Endothelial cell of umbilical vein (primary cell): Measurements from ENCODE around the gene SMCHD1. TPM values are rescaled to one million over a fixed set of nuclear protein-coding genes. Genes with fewer than 3 reads are reported as not detected.

Experiments
- BruUV-seq: library from RNA; stranded (reverse); fragments of 400-500 nt; replicated peaks from 2 replicates; lab custom pipeline; 2021; lab: Mats Ljungman, UMichigan
- CTCF ChIA-PET: fragments of 300-600, 350-600 bp; sonication (Branson Sonifier 250); formaldehyde crosslinking; loops from one replicate; lab custom pipeline; 2021; ENCODE audit warnings: antibody characterized with exemption, inconsistent platforms; lab: Charles Lee
- POLR2A ChIA-PET: fragments of 300-600, 350-600 bp; sonication (Branson Sonifier 250); formaldehyde crosslinking; loops from one replicate; lab custom pipeline; 2021; ENCODE audit warnings: antibody characterized with exemption, inconsistent platforms; lab: Charles Lee
- DNase-seq: peaks from one replicate; pipeline ENCODE4 v3.0.0-alpha.2; 2011; ENCODE audit warnings: low read depth, low spot score
- FAIRE-seq: peaks from 2 replicates; lab custom pipeline; 2011; peaks lifted over from hg19 to GRCh38; lab: Jason Lieb, UNC
- H2AFZ ChIP-seq: 2 replicates; pipeline ENCODE4 v1.6.0; 2012; ENCODE audit warnings: low read depth, low read length, control low read depth, inconsistent platforms
- H3K27ac ChIP-seq: 2 replicates; pipeline ENCODE4 v1.5.1; 2011; ENCODE audit warnings: low read depth, mild to moderate bottlenecking, control low read depth, low read length, moderate library complexity; ENCODE audit not compliant: insufficient read depth
- H3K27me3 ChIP-seq, 2 experiments: 2 replicates each; pipeline versions ENCODE4 v1.6.0 to v1.6.1; 2011; ENCODE audit warnings: low read length in 2 of 2, mixed read lengths in 1 of 2; ENCODE audit not compliant: control insufficient read depth in 2 of 2, insufficient read depth in 2 of 2
- H3K36me3 ChIP-seq, 2 experiments: 2 replicates in 1 of 2; 3 replicates in 1 of 2; pipeline ENCODE4 v1.5.1; 2011; ENCODE audit warnings: low read length in 2 of 2, mild to moderate bottlenecking in 1 of 2, moderate library complexity in 1 of 2; ENCODE audit not compliant: control insufficient read depth in 2 of 2, insufficient read depth in 2 of 2; ENCODE audit errors: extremely low read depth in 1 of 2
- H3K4me1 ChIP-seq: 3 replicates; pipeline ENCODE4 v1.5.1; 2011; ENCODE audit warnings: mild to moderate bottlenecking, low read length; ENCODE audit not compliant: control insufficient read depth, insufficient read depth; ENCODE audit errors: extremely low read depth
- H3K4me2 ChIP-seq: 2 replicates; pipeline ENCODE4 v1.6.1; 2011; ENCODE audit warnings: low read length, control low read depth, mixed read lengths; ENCODE audit not compliant: insufficient read depth
- H3K4me3 ChIP-seq, 3 experiments: fragments of 200-600 bp in 1 of 3; sonication (generic), shearing (Covaris generic) in 1 of 3; replicated peaks in 1 of 3; 2 replicates each; pipeline ENCODE4 v1.5.1; 2011 to 2016; ENCODE audit warnings: control low read depth in 3 of 3, low read length in 3 of 3, mild to moderate bottlenecking in 2 of 3, inconsistent platforms in 1 of 3, low read depth in 1 of 3, moderate library complexity in 1 of 3; ENCODE audit not compliant: insufficient read depth in 1 of 3
- H3K79me2 ChIP-seq: 2 replicates; pipeline ENCODE4 v1.6.0; 2012; ENCODE audit warnings: low read length, inconsistent platforms; ENCODE audit not compliant: control insufficient read depth, insufficient read depth
- H3K9ac ChIP-seq: replicated peaks from 2 replicates; pipeline ENCODE3; 2011; ENCODE audit warnings: low read length, control low read depth; ENCODE audit not compliant: insufficient read depth; ENCODE audit errors: extremely low read depth
- H3K9me1 ChIP-seq: replicated peaks from 3 replicates; pipeline ENCODE4 v1.6.0; 2011; ENCODE audit warnings: mild to moderate bottlenecking, low read length; ENCODE audit not compliant: control insufficient read depth, insufficient read depth; ENCODE audit errors: extremely low read depth
- H3K9me3 ChIP-seq: replicated peaks from 2 replicates; pipeline ENCODE4 v1.5.1; 2012; ENCODE audit warnings: low read length, inconsistent platforms; ENCODE audit not compliant: control insufficient read depth, insufficient read depth
- H4K20me1 ChIP-seq: replicated peaks from 2 replicates; pipeline ENCODE3; 2011; ENCODE audit warnings: mild to moderate bottlenecking, low read length; ENCODE audit not compliant: control insufficient read depth, insufficient read depth; ENCODE audit errors: extremely low read depth
- EZH2 ChIP-seq: IDR thresholded peaks from 2 replicates; pipeline ENCODE4 v1.6.1; 2012; ENCODE audit warnings: borderline replicate concordance, low read depth, mild to moderate bottlenecking, moderate library complexity, low read length, inconsistent platforms; ENCODE audit not compliant: severe bottlenecking
- FOS ChIP-seq: IDR thresholded peaks from 2 replicates; pipeline ENCODE4 v1.6.1; 2011; ENCODE audit warnings: mild to moderate bottlenecking, low read length, moderate library complexity, borderline replicate concordance; ENCODE audit not compliant: insufficient read depth
- POLR2A ChIP-seq: IDR thresholded peaks from 2 replicates; pipeline ENCODE4 v1.6.1; 2012; ENCODE audit warnings: low read depth, mild to moderate bottlenecking, control low read depth, low read length
- dilution Hi-C: fragments of 300-500 bp; cut with MboI; formaldehyde crosslinking; loops from one replicate; pipeline ENCODE4 v1.15.0; 2019; ENCODE audit warnings: low sequenced_read_pairs; ENCODE audit not compliant: extremely low pct_ligation_motif_present
- intact Hi-C: fragments of 100-400 bp; cut with micrococcal nuclease; formaldehyde crosslinking; loops from one replicate; pipeline ENCODE4 v1.10.0; 2022
- polyA plus RNA-seq, 4 experiments: library from polyadenylated mRNA; depleted of rRNA in 3 of 4; stranded (reverse) in 3 of 4; unstranded in 1 of 4; fragments of >200 nt; gene quantifications; 2 replicates each; pipeline versions ENCODE4 v1.2.1 to v1.2.3, GENCODE V29; 2011 to 2012; ENCODE audit warnings: missing spikeins in 1 of 4
- total RNA-seq: library from RNA; stranded (reverse); gene quantifications from 2 replicates; pipeline ENCODE4 v1.2.3, GENCODE V29; 2021

The SMCHD1 gene
- total and polyA plus RNA-seq, 2 donors (not counting 3 experiments of a cell fraction or from before 2014, with no cell fraction given): 7.4 to 39.9 TPM

DNA sequence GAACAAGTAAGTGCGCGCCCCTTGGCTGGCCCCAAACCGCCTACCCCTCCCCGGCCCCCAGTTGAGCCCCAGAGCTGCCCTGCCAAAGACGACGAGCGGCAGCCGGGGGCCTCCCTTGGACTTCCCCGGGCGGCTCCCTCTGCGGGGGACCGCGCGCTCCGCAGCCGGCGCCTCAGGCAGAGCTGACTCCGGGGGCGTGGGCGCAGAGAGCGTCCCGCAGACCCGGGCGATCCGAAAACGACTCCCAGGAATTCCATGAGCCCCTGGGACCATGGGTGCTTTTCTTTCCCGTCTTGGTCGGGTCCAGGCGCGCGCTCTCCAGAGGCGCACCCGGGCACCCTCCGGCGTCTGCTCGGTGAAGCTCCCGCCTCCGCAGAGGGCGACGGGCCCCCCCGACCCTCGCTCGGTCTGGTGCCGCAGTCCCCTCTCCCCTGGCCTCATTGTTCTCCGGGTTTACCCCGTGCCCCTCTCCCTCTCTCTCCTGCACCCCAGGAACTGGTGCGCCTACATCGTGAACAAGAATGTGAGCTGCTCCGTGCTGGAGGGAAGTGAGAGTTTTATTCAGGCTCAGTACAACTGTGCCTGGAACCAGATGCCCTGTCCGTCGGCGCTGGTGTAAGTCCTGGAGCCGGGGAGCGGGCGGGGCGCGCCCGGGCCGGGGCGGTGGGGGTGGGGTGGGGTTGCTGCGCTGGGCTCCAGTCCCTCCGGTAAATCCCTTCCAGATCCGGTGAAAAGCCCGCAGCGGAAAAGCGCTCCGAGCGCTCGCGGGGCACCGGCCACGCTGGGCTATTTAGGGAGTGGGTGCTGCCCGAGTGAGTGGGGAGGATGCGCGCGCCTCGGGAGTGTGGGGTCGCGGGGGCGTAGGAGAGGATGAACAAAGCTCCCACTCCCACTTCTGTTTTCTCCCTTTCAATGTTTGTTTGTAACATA is 192.1 kb downstream of the SMCHD1 start:
- no peak for DNase-seq
- CTCF ChIA-PET: interaction anchor here (1.2 to 1.8 kb wide), 3 partner anchors 26 to 82 kb away, joined by 3 to 5 read pairs (median 3); no protein-coding TSS in a partner anchor
- BruUV-seq: no TSS peak

DNA sequence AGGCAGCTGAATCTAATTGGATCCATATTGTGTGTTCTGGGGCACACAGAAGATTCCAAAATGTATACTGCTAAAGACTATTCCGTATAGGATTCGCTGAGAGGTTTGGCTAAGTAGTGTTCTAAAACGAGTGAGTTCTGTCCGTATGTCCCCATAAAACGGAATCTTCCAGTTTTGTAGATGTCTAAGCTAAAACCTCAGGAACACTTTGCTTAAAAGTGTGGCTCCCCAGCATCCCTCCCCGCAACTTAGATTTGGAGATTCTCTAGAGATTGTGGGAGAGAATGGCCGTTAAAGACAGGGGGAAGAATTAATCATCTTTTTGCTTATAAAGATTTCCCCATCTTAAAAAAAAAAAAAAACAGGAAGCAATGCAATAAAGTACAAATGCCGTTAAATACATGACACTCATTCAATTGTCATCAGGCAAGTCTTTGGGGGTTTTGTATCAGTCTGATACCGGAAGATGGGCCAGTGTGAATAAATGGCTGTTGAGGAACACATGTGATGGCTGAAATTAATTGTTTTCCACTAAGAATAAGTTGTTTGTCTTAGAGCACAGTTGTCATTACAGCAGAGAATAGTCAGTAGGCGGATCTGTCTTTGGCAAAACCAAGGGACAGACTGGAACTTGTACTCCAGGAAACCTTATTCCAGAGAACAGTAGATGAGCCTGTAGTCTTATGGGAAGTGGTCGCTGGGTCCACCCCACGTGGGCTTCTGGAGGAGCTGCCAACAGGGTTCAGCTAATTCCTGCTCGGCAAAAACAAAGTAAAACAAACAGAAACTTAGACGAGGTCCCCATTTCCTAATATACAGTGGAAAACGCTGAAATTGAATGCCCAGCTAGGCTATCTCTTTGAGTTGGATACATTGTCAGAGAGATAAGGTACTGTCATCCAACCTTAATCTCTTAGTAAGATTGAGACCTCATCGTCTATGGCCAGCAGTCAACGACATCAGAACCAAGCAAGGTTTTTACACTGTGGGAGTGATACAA is 193.0 kb downstream of the SMCHD1 start:
- FAIRE-seq: peak; percentile 76
- Histone ChIP-seq H3K27ac (no peak overlapping the region), H3K79me2 (no peaks in the 10 kb centered on the region), H4K20me1 (no peaks in the 10 kb centered on the region), H3K4me3 (no peak overlapping the region), H3K36me3 (no peaks in the 10 kb centered on the region), H3K4me2 (peak overlapping the region; percentile 24), H3K9me1 (no peaks in the 10 kb centered on the region), H3K9ac (no peak overlapping the region), H3K4me1 (peaks cover 19% of the 10 kb centered on the region), H3K27me3 (peaks cover 40 to 65% of the 10 kb centered on the region in 2 experiments), H3K9me3 (no peaks in the 10 kb centered on the region), H2AFZ (no peak overlapping the region)
- DNase-seq: no peak
- BruUV-seq: no TSS peak
- intact Hi-C loops: loop anchor here (5.0 kb wide), 1 partner anchor 59 kb away; no protein-coding TSS in a partner anchor
- TF ChIP-seq FOS (no peak), EZH2 (peak; percentile 81)
- ChIA-PET POLR2A (no interaction called here), CTCF (interaction anchor here (1.2 to 1.8 kb wide), 3 partner anchors 27 to 83 kb away, joined by 3 to 5 read pairs (median 3); no protein-coding TSS in a partner anchor)
- dilution Hi-C loops: no loop called here

More for the DNA sequence above, 192.1 kb downstream of the SMCHD1 start:
- Histone ChIP-seq H3K4me1 (peaks cover 19% of the 10 kb centered on the region), H3K27me3 (peaks cover 38 to 71% of the 10 kb centered on the region in 2 experiments), H4K20me1 (no peaks in the 10 kb centered on the region), H2AFZ (peak overlapping the region; percentile 51), H3K36me3 (no peaks in the 10 kb centered on the region), H3K9ac (no peak overlapping the region), H3K9me3 (no peaks in the 10 kb centered on the region), H3K27ac (no peak overlapping the region), H3K79me2 (no peaks in the 10 kb centered on the region), H3K9me1 (no peaks in the 10 kb centered on the region), H3K4me2 (peak overlapping the region; percentile 74), H3K4me3 (peak overlapping the region in 1 of 3 experiments; percentile 12)
- POLR2A ChIA-PET: no interaction called here
- no peak for FAIRE-seq
- TF ChIP-seq POLR2A (no peak), EZH2 (peak; percentile 84)
- intact Hi-C loops (loop anchor here (5.0 kb wide), 1 partner anchor 60 kb away; no protein-coding TSS in a partner anchor), dilution Hi-C loops (no loop called here)
